ENCODE results near the gene ZNF761. TPM values are rescaled to one million over a fixed set of nuclear protein-coding genes. Genes with fewer than 3 reads are reported as not detected.
"Not testable (repeated sequence)": the region's sequence is repeated elsewhere in the genome, so short reads cannot be mapped to it uniquely, and the experiment has no call there.

The ZNF761 gene
- total and polyA plus RNA-seq, 7 experiments from 2014 or later, result 8.0 to 18.8 (median 13.1) TPM

DNA sequence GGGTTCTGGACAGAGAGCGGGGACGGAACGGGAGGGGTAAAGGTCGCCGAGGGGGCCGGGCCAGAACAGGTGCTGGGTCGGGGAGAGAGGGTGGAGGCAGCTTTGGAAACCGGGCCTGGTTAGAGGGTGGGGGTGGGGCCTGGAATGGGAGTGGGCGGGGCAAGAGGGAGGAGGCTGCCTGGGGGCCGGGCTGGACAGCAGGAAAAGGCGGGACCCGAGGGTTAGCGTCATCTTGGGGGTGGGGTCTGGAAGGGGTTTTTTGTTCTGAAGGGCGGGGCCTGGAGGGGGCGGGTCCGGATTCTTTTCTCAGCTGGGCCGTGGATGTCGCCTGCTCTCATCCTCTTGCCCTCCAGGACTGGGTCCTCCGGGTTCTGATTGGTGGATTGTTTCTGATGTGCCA, 31.5 kb downstream of the ZNF761 start:
- Mint-ChIP-seq H3K36me3 (peaks cover 8 to 35% (median 25%) of the 10 kb centered on the region in 5 donors), H3K27ac (no peak overlapping the region), H3K9me3 (peaks cover 5 to 71% (median 45%) of the 10 kb centered on the region in 11 donors), H3K4me3 (no peak overlapping the region), H3K4me1 (peaks cover 3 to 17% (median 9%) of the 10 kb centered on the region in 7 donors), H3K27me3 (peaks cover 0 to 26% (median 14%) of the 10 kb centered on the region in 5 donors)
- Histone ChIP-seq H3K36me3 (ENCODE audit: control insufficient read depth in 2 of 3, insufficient read depth in 3 of 3, low read length in 3 of 3) (no peaks in the 10 kb centered on the region), H3K4me1 (ENCODE audit: control insufficient read depth in 2 of 2, insufficient read depth in 2 of 2, low read length in 2 of 2) (no peaks in the 10 kb centered on the region), H3K4me3 (ENCODE audit: low read length) (no peak overlapping the region), H3K27ac (ENCODE audit: low read depth, low read length) (no peak overlapping the region), H3K9me3 (ENCODE audit: control insufficient read depth in 2 of 3, low read length in 3 of 3) (peaks cover 0 to 36% (median 2%) of the 10 kb centered on the region in 3 experiments), H3K27me3 (ENCODE audit: control insufficient read depth in 2 of 2, insufficient read depth in 2 of 2, low read length in 2 of 2) (no peaks in the 10 kb centered on the region)
- intact Hi-C loops (cut with micrococcal nuclease), result no loop called here
- DNase-seq, result no peak
- ChIA-PET CTCF (interaction anchor here (0.7 kb wide), 1 partner anchor 29 kb away, joined by 3 read pairs; no protein-coding TSS in a partner anchor), POLR2A (no interaction called here)
- ATAC-seq, result no peak

DNA sequence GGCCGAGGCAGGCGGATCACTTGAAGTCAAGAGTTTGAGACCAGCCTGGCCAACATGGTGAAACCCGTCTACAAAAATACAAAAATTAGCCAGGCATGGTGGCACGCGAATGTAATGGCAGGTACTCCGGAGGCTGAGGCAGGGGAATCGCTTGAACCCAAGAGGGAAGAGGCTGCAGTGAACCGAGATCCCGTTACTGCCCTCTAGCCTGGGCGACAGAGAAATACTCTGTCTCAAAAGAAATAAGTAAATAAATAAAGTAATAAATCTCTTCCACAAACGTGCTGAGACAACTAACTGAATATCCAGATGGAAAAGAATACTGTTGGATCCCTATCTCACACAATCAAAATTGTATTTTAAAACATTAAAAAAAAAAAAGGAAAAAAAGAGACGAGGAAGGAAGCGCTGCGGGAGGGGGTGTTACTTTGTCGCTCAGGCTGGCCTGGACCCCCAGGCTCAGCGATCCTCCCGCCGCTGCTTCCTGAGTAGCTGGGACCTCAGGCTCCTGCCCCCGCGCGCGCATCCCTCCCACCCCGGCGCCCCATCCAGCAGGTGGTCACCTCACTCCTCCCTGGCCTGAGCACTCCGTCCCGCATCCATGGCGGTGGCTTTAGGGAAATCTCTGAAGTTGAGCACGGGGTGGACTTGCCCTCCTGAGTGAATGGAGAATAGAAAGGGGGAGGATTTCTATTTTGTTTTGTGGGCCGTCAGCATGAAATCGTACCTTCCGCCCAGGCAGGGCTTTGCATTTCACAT, 35.1 kb downstream of the ZNF761 start:
- Histone ChIP-seq H3K36me3 (ENCODE audit: control insufficient read depth in 2 of 3, insufficient read depth in 3 of 3, low read length in 3 of 3) (no peaks in the 10 kb centered on the region), H3K27ac (ENCODE audit: low read depth, low read length) (peak overlapping the region; percentile 73), H3K4me1 (ENCODE audit: control insufficient read depth in 2 of 2, insufficient read depth in 2 of 2, low read length in 2 of 2) (no peaks in the 10 kb centered on the region), H3K9me3 (ENCODE audit: control insufficient read depth in 2 of 3, low read length in 3 of 3) (peaks cover 0 to 13% (median 0%) of the 10 kb centered on the region in 3 experiments), H3K27me3 (ENCODE audit: control insufficient read depth in 2 of 2, insufficient read depth in 2 of 2, low read length in 2 of 2) (no peaks in the 10 kb centered on the region), H3K4me3 (ENCODE audit: low read length) (peak overlapping the region; percentile 74)
- Mint-ChIP-seq H3K4me1 (peaks cover 20 to 43% (median 28%) of the 10 kb centered on the region in 7 donors), H3K9me3 (peaks cover 12 to 60% (median 29%) of the 10 kb centered on the region in 11 donors), H3K4me3 (peak overlapping the region; percentile 88 to 96 (median 94)), H3K36me3 (peaks cover 19 to 34% (median 30%) of the 10 kb centered on the region in 5 donors), H3K27ac (peak overlapping the region in 8 of 9 donors; percentile 76 to 96 (median 91)), H3K27me3 (peaks cover 0 to 26% (median 14%) of the 10 kb centered on the region in 5 donors)
- ATAC-seq (peak; percentile 35), DNase-seq (peak in 1 of 9 donors; percentile 10)
- CTCF ChIA-PET, result no interaction called here
- intact Hi-C loops (cut with micrococcal nuclease), result loop anchor here (1.0 to 5.0 kb wide), 12 partner anchors 36 to 829 kb away; partner anchors contain the start of genes ZNF525 (in 2 of the 2), ZNF761 (in 2 of the 2), ZNF845 (in 2 of the 2) and LENG1 (in 1 of the 2)
- POLR2A ChIA-PET, result no interaction called here

DNA sequence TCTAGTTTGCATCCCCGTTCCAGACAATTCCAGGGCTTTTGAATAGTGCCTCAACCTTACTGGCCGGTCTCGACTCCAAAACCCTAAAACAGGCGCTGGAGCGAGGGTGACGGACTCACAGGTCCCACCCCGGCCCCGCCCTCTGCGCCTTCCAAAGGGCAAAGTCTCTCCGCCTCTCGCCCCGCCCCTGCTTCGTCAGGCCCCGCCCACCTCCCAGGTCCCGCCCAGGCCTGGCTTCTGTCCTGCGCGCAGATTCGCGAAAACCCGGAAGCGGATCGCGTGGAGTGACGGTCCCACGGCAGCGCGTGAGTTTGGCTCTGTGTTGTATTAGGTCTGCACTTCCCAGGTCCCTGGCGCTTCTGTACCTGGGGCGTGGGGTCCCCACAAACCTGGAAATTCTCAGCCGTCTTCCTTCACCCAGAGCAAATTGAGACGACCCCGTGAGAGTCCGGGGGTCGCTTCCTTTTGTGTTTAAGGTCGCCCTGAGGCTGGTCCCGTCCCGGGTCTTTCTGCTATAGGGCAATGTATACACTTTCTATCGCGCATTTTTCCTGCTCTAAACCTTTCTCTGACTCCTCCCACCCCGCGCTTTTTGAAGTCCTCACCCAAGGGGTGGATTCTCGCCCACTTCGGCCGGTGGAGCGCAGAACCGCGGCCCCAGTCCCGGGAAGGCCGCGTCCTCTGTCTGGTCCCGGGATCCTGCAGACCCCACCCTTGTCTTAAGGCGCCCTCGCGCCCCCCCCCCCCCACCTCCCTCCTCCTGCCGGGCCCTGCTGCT, 35.9 kb downstream of the ZNF761 start, which contains the start of gene ZNF813:
ZNF813 (plus strand) TSS at position 249 of the 778 bp plus-strand sequence. CDS start 16,090 bp downstream, outside the sequence.
- H3K36me3 Mint-ChIP-seq, result peaks cover 18 to 40% (median 38%) of the 10 kb centered on the region in 5 donors
- CTCF ChIA-PET, result no interaction called here
- Histone ChIP-seq H3K4me3 (ENCODE audit: low read length) (peak within 1 kb of the TSS; percentile 74), H3K4me1 (ENCODE audit: control insufficient read depth in 2 of 2, insufficient read depth in 2 of 2, low read length in 2 of 2) (no peaks in the 10 kb centered on the region), H3K27me3 (ENCODE audit: control insufficient read depth in 2 of 2, insufficient read depth in 2 of 2, low read length in 2 of 2) (no peaks in the 10 kb centered on the region), H3K27ac (ENCODE audit: low read depth, low read length) (peak within 1 kb of the TSS; percentile 73), H3K36me3 (ENCODE audit: control insufficient read depth in 2 of 3, insufficient read depth in 3 of 3, low read length in 3 of 3) (peaks cover 0 to 6% (median 3%) of the 10 kb centered on the region in 3 experiments), H3K9me3 (ENCODE audit: control insufficient read depth in 2 of 3, low read length in 3 of 3) (peaks cover 0 to 20% (median 0%) of the 10 kb centered on the region in 3 experiments)
- H3K27me3 Mint-ChIP-seq, result peaks cover 0 to 24% (median 12%) of the 10 kb centered on the region in 5 donors
- intact Hi-C loops (cut with micrococcal nuclease), result loop anchor here (1.0 to 5.0 kb wide), 12 partner anchors 36 to 829 kb away; partner anchors contain the start of genes ZNF525 (in 2 of the 2), ZNF761 (in 2 of the 2), ZNF845 (in 2 of the 2) and LENG1 (in 1 of the 2)
- DNase-seq (peak; percentile 81 to 95 (median 92)), ATAC-seq (peak; percentile 100)
- H3K4me3 Mint-ChIP-seq, result peak within 1 kb of the TSS; percentile 88 to 96 (median 94)
- peak within 1 kb of the TSS; percentile 76 to 96 (median 90) for H3K27ac Mint-ChIP-seq
- peaks cover 20 to 45% (median 31%) of the 10 kb centered on the region in 7 donors for H3K4me1 Mint-ChIP-seq
- peaks cover 11 to 64% (median 32%) of the 10 kb centered on the region in 11 donors for H3K9me3 Mint-ChIP-seq
- POLR2A ChIA-PET, result no interaction called here

DNA sequence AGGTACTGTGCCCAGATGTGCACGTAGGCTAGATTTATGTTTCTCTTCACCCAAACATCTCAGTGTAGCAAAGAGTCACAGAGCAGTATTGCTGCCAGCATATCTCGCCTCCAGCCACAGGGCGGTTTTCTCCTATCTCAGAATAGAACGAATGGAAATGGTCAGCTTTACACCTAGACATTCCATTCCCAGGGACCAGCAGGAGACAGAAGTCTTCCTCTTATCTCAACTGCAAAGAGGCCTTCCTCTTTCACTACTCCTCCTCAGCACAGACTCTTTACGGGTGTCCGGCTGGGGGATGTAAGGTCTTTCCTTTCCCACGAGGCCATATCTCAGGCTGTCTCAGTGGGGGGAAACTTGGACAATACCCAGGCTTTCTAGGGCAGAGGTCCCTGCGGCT, 36.8 kb downstream of the ZNF761 start:
- peaks cover 0 to 15% (median 5%) of the 10 kb centered on the region in 5 donors for H3K27me3 Mint-ChIP-seq
- H3K9me3 Mint-ChIP-seq, result peaks cover 4 to 64% (median 28%) of the 10 kb centered on the region in 11 donors
- H3K9me3 ChIP-seq (ENCODE audit: control insufficient read depth in 2 of 3, low read length in 3 of 3), result peaks cover 0 to 22% (median 0%) of the 10 kb centered on the region in 3 experiments
- H3K27ac ChIP-seq (ENCODE audit: low read depth, low read length); CTCF ChIA-PET; POLR2A ChIA-PET; H3K27me3 ChIP-seq (ENCODE audit: control insufficient read depth in 2 of 2, insufficient read depth in 2 of 2, low read length in 2 of 2); H3K4me3 ChIP-seq (ENCODE audit: low read length); H3K4me1 ChIP-seq (ENCODE audit: control insufficient read depth in 2 of 2, insufficient read depth in 2 of 2, low read length in 2 of 2); DNase-seq; ATAC-seq: not testable (repeated sequence)
- H3K4me1 Mint-ChIP-seq, result peaks cover 20 to 45% (median 27%) of the 10 kb centered on the region in 7 donors
- H3K27ac Mint-ChIP-seq, result peak overlapping the region; percentile 22 to 96 (median 88)
- peak overlapping the region; percentile 88 to 96 (median 94) for H3K4me3 Mint-ChIP-seq
- H3K36me3 Mint-ChIP-seq, result peaks cover 12 to 45% (median 42%) of the 10 kb centered on the region in 5 donors
- intact Hi-C loops (cut with micrococcal nuclease), result loop anchor here in 1 of 2 donors (5.0 kb wide), 1 partner anchor 311 kb away; the partner anchor contains the start of gene ZNF347
- H3K36me3 ChIP-seq (ENCODE audit: control insufficient read depth in 2 of 3, insufficient read depth in 3 of 3, low read length in 3 of 3), result peaks cover 0 to 12% (median 3%) of the 10 kb centered on the region in 3 experiments

DNA sequence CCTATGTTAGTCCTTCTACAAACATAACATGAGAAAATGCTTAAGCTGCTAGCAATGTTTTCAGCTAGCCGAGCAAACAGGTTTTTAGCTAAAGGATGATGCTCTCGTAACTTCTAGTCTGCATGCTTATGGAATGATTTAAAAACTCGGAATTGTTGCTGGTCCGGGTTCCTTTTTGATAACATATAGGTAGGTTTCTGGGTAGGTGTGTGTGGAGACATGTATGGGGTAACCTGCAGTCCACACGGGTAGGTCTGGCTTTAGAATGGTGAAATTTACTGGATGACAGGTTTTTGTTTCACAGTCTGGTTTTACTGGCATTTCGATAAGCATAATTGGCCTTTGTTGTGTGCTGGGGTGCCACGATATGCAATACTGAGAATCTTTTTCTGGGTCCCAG, 40.1 kb downstream of the ZNF761 start:
- ATAC-seq (no peak), DNase-seq (no peak)
- Histone ChIP-seq H3K4me3 (ENCODE audit: low read length) (no peak overlapping the region), H3K27ac (ENCODE audit: low read depth, low read length) (no peak overlapping the region), H3K9me3 (ENCODE audit: control insufficient read depth in 2 of 3, low read length in 3 of 3) (peaks cover 0 to 38% (median 9%) of the 10 kb centered on the region in 3 experiments), H3K27me3 (ENCODE audit: control insufficient read depth in 2 of 2, insufficient read depth in 2 of 2, low read length in 2 of 2) (no peaks in the 10 kb centered on the region), H3K4me1 (ENCODE audit: control insufficient read depth in 2 of 2, insufficient read depth in 2 of 2, low read length in 2 of 2) (no peaks in the 10 kb centered on the region), H3K36me3 (ENCODE audit: control insufficient read depth in 2 of 3, insufficient read depth in 3 of 3, low read length in 3 of 3) (peaks cover 0 to 37% (median 7%) of the 10 kb centered on the region in 3 experiments)
- Mint-ChIP-seq H3K4me1 (peaks cover 16 to 41% (median 26%) of the 10 kb centered on the region in 7 donors), H3K27ac (no peak overlapping the region), H3K4me3 (peak overlapping the region in 2 of 10 donors; percentile 12 to 20), H3K27me3 (no peaks in the 10 kb centered on the region), H3K9me3 (peaks cover 6 to 74% (median 36%) of the 10 kb centered on the region in 11 donors), H3K36me3 (peaks cover 18 to 71% (median 63%) of the 10 kb centered on the region in 5 donors)
- POLR2A ChIA-PET, result no interaction called here
- intact Hi-C loops (cut with micrococcal nuclease), result no loop called here
- CTCF ChIA-PET, result no interaction called here

DNA sequence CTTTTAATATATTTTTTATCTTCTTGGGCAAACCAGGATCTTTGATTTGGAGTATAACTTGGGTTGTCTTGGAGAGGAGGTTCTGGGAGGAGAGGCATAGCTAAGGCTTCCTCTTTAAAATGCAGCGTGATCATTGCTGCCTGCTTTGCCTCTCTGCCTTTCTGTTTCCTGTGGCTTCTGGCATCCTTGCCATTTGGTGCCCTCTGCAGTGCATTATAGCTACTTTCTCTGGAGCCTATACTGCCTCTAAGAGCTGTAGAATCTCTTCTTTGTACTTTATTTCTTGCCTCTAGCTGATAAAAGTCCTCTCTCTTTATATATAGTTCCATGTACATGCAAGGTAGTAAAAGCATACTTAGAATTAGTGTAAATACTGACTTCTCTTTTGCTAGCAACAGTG, 43.0 kb downstream of the ZNF761 start:
- peak in 2 of 9 donors; percentile 7 to 25 for DNase-seq
- H3K4me3 ChIP-seq (ENCODE audit: low read length); intact Hi-C loops (cut with micrococcal nuclease); H3K4me1 ChIP-seq (ENCODE audit: control insufficient read depth in 2 of 2, insufficient read depth in 2 of 2, low read length in 2 of 2); H3K4me3 Mint-ChIP-seq; ATAC-seq; H3K27ac ChIP-seq (ENCODE audit: low read depth, low read length); H3K27me3 ChIP-seq (ENCODE audit: control insufficient read depth in 2 of 2, insufficient read depth in 2 of 2, low read length in 2 of 2); H3K27me3 Mint-ChIP-seq: not testable (repeated sequence)
- Mint-ChIP-seq H3K9me3 (peaks cover 13 to 95% (median 56%) of the 10 kb centered on the region in 11 donors), H3K36me3 (peaks cover 21 to 91% (median 75%) of the 10 kb centered on the region in 5 donors), H3K27ac (peak overlapping the region in 1 of 9 donors; percentile 65), H3K4me1 (peaks cover 0 to 23% (median 10%) of the 10 kb centered on the region in 7 donors)
- ChIA-PET CTCF (interaction anchor here (0.6 kb wide), 1 partner anchor 1619 kb away, joined by 3 read pairs; no protein-coding TSS in a partner anchor), POLR2A (interaction anchor here (0.6 to 1.1 kb wide), 2 partner anchors 36 to 553 kb away, joined by 3 to 4 read pairs; no protein-coding TSS in a partner anchor)
- peaks cover 0 to 60% (median 7%) of the 10 kb centered on the region in 3 experiments for H3K36me3 ChIP-seq (ENCODE audit: control insufficient read depth in 2 of 3, insufficient read depth in 3 of 3, low read length in 3 of 3)
- peaks cover 0 to 59% (median 19%) of the 10 kb centered on the region in 3 experiments for H3K9me3 ChIP-seq (ENCODE audit: control insufficient read depth in 2 of 3, low read length in 3 of 3)

Measured in naive thymus-derived CD4-positive, alpha-beta T cell (primary cell).